Activated CD8-positive, alpha-beta T cell treated with anti-CD3 and anti-CD28 coated beads, Interleukin-2, amount 10 ng/mL, durations not matched to agents 7 days and 5 days (primary cell): Measurements from ENCODE around the gene UNK. TPM values are rescaled to one million over a fixed set of nuclear protein-coding genes. Genes with fewer than 3 reads are reported as not detected.
"Not testable (repeated sequence)": the region's sequence is repeated elsewhere in the genome, so short reads cannot be mapped to it uniquely, and the experiment has no call there.

ENCODE experiments used
- ATAC-seq: fragments of 150-1000 bp; cut with Tn5 transposase; one replicate; pipeline ENCODE4 v1.10.0; 2021; ENCODE audit warnings: moderate library complexity
- CTCF ChIA-PET: fragments of 350-600 bp; sonication (Branson Sonifier 250); formaldehyde crosslinking; loops from one replicate; lab custom pipeline; 2021; ENCODE audit warnings: antibody characterized with exemption; lab: Charles Lee
- POLR2A ChIA-PET: fragments of 350-600 bp; sonication (Branson Sonifier 250); formaldehyde crosslinking; loops from one replicate; lab custom pipeline; 2021; ENCODE audit warnings: antibody characterized with exemption; lab: Charles Lee
- DNase-seq: peaks from one replicate; pipeline ENCODE4 v3.0.0-alpha.2; 2020
- H3K27ac Mint-ChIP-seq: one replicate; pipeline ENCODE4 v1.8.0; 2021; ENCODE audit warnings: mild to moderate bottlenecking, mixed read lengths
- H3K27me3 Mint-ChIP-seq: one replicate; pipeline ENCODE4 v1.8.0; 2021; ENCODE audit warnings: low read depth, mixed read lengths
- H3K36me3 Mint-ChIP-seq: one replicate; pipeline ENCODE4 v1.8.0; 2021; ENCODE audit warnings: low read depth, mixed read lengths
- H3K4me1 Mint-ChIP-seq: one replicate; pipeline ENCODE4 v1.8.0; 2021; ENCODE audit warnings: low read depth, mixed read lengths
- H3K4me3 Mint-ChIP-seq: one replicate; pipeline ENCODE4 v1.8.0; 2021; ENCODE audit warnings: mild to moderate bottlenecking, mixed read lengths
- H3K9me3 Mint-ChIP-seq: one replicate; pipeline ENCODE4 v1.8.0; 2022; ENCODE audit warnings: mixed read lengths; ENCODE audit not compliant: insufficient read depth
- total RNA-seq, 2 experiments: library from RNA; stranded (reverse); gene quantifications; one replicate each; pipeline ENCODE4 v1.2.3, GENCODE V29; 2021

UNK gene
- total RNA-seq, 2 experiments from 2014 or later = 30.2 to 31.0 TPM

DNA sequence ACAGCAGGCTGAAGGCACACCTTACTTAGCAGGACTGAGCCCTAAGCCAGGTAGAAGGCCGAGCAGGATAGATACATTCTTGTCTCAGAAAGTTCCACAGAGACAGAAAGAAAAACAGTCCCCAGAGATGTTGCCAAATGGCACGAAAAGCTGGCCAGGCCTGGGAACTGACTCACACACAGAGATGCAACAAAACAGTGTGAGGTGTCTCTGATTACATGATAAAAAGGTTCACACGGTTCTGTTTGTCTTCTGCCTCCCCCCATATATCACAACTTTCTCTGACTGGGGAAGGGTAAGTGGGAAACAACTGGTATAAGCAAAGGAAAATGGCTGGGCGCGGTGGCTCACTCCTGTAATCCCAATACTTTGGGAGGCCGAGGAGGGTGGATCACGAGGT lies 68.8 kb downstream of the UNK start:
- Mint-ChIP-seq H3K27ac (peak overlapping the region; percentile 61), H3K9me3 (no peaks in the 10 kb centered on the region), H3K36me3 (peaks cover 18% of the 10 kb centered on the region), H3K27me3 (no peaks in the 10 kb centered on the region), H3K4me3 (peak overlapping the region; percentile 8), H3K4me1 (peaks cover 32% of the 10 kb centered on the region)
- no peak for ATAC-seq
- ChIA-PET CTCF (interaction anchor here (2.1 to 11.9 kb wide), 3 partner anchors 8 to 23 kb away, joined by 9 to 307 read pairs (median 49); partner anchors contain the start of genes TRIM47 and UNC13D), POLR2A (interaction anchor here (1.7 to 4.9 kb wide), 6 partner anchors 8 to 74 kb away, joined by 6 to 66 read pairs (median 17); partner anchors contain the start of gene UNC13D)
- no peak for DNase-seq

DNA sequence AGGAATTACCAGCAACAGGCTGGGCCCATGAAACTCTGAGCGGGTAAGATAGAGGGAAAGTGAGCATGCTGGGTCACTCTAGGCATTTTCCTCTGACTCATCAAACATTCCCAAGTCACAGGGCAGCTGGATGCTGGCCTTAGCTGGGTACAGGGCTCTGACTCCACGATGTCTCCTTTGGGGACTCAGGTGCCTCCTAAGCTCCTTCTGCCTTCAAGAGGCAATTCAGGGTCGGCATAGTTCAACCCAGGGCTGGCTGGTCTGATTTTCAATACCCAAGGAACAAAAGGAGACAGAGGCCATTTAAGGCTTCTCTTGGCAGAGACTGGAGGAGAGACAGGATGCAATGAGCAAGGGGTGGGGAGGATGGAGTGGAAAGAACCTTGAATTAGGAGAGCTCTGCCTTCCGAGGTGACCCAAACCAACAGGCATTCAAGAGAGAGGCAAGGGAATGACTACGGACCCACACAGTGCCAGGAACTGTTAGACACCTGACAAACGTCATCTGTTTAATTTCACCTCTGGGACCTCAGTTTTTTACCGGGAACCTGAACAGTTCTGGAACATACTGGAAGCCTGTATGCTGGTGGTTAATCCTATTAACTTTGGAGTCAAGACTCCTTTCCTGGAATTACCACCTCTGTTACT lies 69.6 kb downstream of the UNK start:
- Mint-ChIP-seq H3K4me1 (peaks cover 34% of the 10 kb centered on the region), H3K27me3 (no peaks in the 10 kb centered on the region), H3K27ac (no peak overlapping the region), H3K36me3 (peaks cover 17% of the 10 kb centered on the region), H3K4me3 (no peak overlapping the region), H3K9me3 (no peaks in the 10 kb centered on the region)
- ChIA-PET POLR2A (interaction anchor here (0.6 to 4.9 kb wide), 11 partner anchors 9 to 254 kb away, joined by 3 to 66 read pairs (median 9); partner anchors contain the start of genes TRIM47, UNC13D and UNK), CTCF (interaction anchor here (1.1 to 11.9 kb wide), 8 partner anchors 9 to 104 kb away, joined by 4 to 307 read pairs (median 11); partner anchors contain the start of genes GALK1, TRIM47 and UNC13D)
- ATAC-seq = no peak
- no peak for DNase-seq

- POLR2A ChIA-PET = interaction anchor here (0.6 to 4.9 kb wide), 28 partner anchors 10 to 1636 kb away, joined by 3 to 66 read pairs (median 4); partner anchors contain the start of genes ACOX1, RECQL5, SAP30BP and TRIM47
- H3K4me1 Mint-ChIP-seq = peaks cover 37% of the 10 kb centered on the region
- H3K27me3 Mint-ChIP-seq = no peaks in the 10 kb centered on the region
- H3K27ac Mint-ChIP-seq = no peak overlapping the region
- ATAC-seq (peak; percentile 5), DNase-seq (no peak)
- H3K36me3 Mint-ChIP-seq = peaks cover 12% of the 10 kb centered on the region
- CTCF ChIA-PET = interaction anchor here (0.9 to 11.9 kb wide), 21 partner anchors 9 to 144 kb away, joined by 3 to 307 read pairs (median 5); partner anchors contain the start of genes GALK1, MRPL38, TRIM47 and TRIM65
- no peak overlapping the region for H3K4me3 Mint-ChIP-seq
- H3K9me3 Mint-ChIP-seq = no peaks in the 10 kb centered on the region
Measured at GRCh38 chr17:75854881-75855309, 70.3 kb downstream of the UNK start.

- peak; percentile 93 for ATAC-seq
- ChIA-PET CTCF (interaction anchor here (0.9 to 11.9 kb wide), 23 partner anchors 7 to 144 kb away, joined by 3 to 307 read pairs (median 5); partner anchors contain the start of genes GALK1, MRPL38, TRIM47 and TRIM65), POLR2A (interaction anchor here (0.6 to 4.9 kb wide), 26 partner anchors 10 to 1636 kb away, joined by 3 to 66 read pairs (median 4); partner anchors contain the start of genes ACOX1, RECQL5, SAP30BP and TRIM47)
- Mint-ChIP-seq H3K9me3 (no peaks in the 10 kb centered on the region), H3K4me1 (peaks cover 37% of the 10 kb centered on the region), H3K27me3 (no peaks in the 10 kb centered on the region), H3K4me3 (no peak within 1 kb of the TSS), H3K27ac (peak within 1 kb of the TSS; percentile 93), H3K36me3 (peaks cover 11% of the 10 kb centered on the region)
- DNase-seq = peak; percentile 99
Measured at GRCh38 chr17:75855310-75856061, 70.9 kb downstream of the UNK start, which contains the start of gene WBP2. WBP2 (minus strand) TSS chr17:75855335; CDS start chr17:75855297, 38 bp downstream.

DNA sequence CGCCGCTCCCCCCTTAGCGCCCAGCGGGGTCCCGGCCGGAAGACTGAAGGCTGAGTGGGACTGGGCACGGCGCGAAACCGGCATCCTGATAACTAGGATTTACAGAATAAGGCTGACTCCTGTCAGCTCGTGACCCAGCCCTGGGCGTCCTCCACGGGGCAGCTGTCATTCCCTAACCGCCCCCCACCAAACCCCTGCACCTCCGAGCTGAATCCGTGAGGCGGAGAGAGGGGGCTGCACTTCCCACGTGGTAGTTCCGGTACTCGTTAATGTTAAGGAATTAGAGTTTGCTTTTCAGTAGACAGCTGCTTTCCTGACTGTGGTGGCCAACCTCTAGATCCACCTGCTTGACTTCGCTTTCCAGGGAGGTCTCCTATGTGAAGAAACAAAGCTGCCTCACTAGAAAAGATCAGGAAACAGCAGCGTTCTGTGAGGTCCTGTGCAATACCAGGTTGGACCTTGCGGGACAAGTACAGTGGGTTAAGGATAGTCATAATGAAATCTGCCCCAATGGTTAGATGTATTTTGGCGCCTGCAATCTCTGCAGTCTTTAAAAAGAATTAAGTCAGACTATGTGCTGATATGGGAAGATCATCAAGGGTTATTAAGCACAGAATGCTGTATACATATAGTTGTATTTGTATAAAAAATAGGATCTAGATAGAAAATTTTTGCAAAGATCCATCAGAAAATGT lies 71.6 kb downstream of the UNK start:
- DNase-seq (peak; percentile 59), ATAC-seq (peak; percentile 35)
- CTCF ChIA-PET = interaction anchor here (0.7 to 11.9 kb wide), 18 partner anchors 8 to 143 kb away, joined by 3 to 307 read pairs (median 5); partner anchors contain the start of genes MRPL38, TRIM47, TRIM65 and UNC13D

GRCh38 chr17:75859358-75859757 lies 74.8 kb downstream of the UNK start:
- H3K4me1 Mint-ChIP-seq = peaks cover 41% of the 10 kb centered on the region
- not testable (repeated sequence) for H3K4me3 Mint-ChIP-seq, H3K36me3 Mint-ChIP-seq, H3K9me3 Mint-ChIP-seq, H3K27me3 Mint-ChIP-seq, ATAC-seq, DNase-seq
- H3K27ac Mint-ChIP-seq = peak overlapping the region; percentile 91
- ChIA-PET POLR2A (interaction anchor here (0.6 to 1.8 kb wide), 5 partner anchors 9 to 84 kb away, joined by 3 to 7 read pairs (median 3); partner anchors contain the start of gene UNK), CTCF (interaction anchor here (0.6 to 11.9 kb wide), 5 partner anchors 11 to 657 kb away, joined by 3 to 307 read pairs (median 12); partner anchors contain the start of genes TRIM47 and TRIM65)

More for the DNA sequence above, 71.6 kb downstream of the UNK start:
- POLR2A ChIA-PET = interaction anchor here (0.6 to 4.9 kb wide), 17 partner anchors 9 to 418 kb away, joined by 3 to 66 read pairs (median 9); partner anchors contain the start of genes ACOX1, TRIM47, TRIM65 and UNC13D
- Mint-ChIP-seq H3K36me3 (peaks cover 6% of the 10 kb centered on the region), H3K9me3 (no peaks in the 10 kb centered on the region), H3K4me1 (peaks cover 40% of the 10 kb centered on the region), H3K27me3 (no peaks in the 10 kb centered on the region), H3K4me3 (no peak overlapping the region), H3K27ac (peak overlapping the region; percentile 93)

DNA sequence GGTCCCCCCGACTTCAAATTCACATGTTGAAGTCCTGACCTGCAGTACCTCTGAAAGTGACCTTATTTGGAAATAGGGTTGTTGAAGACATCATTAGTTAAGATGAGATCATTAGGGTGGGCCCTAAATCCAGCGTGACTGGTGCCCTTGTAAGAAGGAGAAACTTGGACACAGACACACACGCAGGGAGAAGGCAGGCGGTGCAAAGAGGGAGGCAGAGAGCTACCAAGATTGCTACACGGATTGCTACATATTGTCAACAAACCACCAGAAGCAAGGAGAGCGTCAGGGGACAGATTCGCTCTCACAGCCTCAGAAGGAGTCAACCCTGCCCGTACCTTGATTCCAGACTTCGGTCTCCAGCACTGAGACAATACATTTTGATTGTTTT lies 77.3 kb downstream of the UNK start:
- ATAC-seq (no peak), DNase-seq (no peak)
- Mint-ChIP-seq H3K36me3 (no peaks in the 10 kb centered on the region), H3K4me3 (no peak overlapping the region), H3K9me3 (no peaks in the 10 kb centered on the region), H3K4me1 (peaks cover 47% of the 10 kb centered on the region), H3K27ac (no peak overlapping the region), H3K27me3 (no peaks in the 10 kb centered on the region)
- ChIA-PET CTCF (interaction anchor here (0.7 to 11.9 kb wide), 17 partner anchors 13 to 650 kb away, joined by 3 to 307 read pairs (median 5); partner anchors contain the start of genes GALK1, TRIM47, TRIM65 and UNC13D), POLR2A (interaction anchor here (2.9 kb wide), 1 partner anchor 15 kb away, joined by 23 read pairs; the partner anchor contains the start of gene TRIM47)

- H3K9me3 Mint-ChIP-seq = no peaks in the 10 kb centered on the region
- peak overlapping the region; percentile 83 for H3K27ac Mint-ChIP-seq
- no peaks in the 10 kb centered on the region for H3K27me3 Mint-ChIP-seq
- ChIA-PET CTCF (interaction anchor here (0.7 to 11.9 kb wide), 8 partner anchors 9 to 117 kb away, joined by 3 to 307 read pairs (median 3); partner anchors contain the start of genes TRIM47 and WBP2), POLR2A (interaction anchor here (0.6 to 1.9 kb wide), 7 partner anchors 9 to 108 kb away, joined by 3 to 13 read pairs (median 4); partner anchors contain the start of gene WBP2)
- peak; percentile 74 for DNase-seq
- peaks cover 29% of the 10 kb centered on the region for H3K4me1 Mint-ChIP-seq
- ATAC-seq = peak; percentile 88
- peak overlapping the region; percentile 39 for H3K4me3 Mint-ChIP-seq
- no peaks in the 10 kb centered on the region for H3K36me3 Mint-ChIP-seq
Measured at GRCh38 chr17:75864448-75864871, 79.9 kb downstream of the UNK start.

DNA sequence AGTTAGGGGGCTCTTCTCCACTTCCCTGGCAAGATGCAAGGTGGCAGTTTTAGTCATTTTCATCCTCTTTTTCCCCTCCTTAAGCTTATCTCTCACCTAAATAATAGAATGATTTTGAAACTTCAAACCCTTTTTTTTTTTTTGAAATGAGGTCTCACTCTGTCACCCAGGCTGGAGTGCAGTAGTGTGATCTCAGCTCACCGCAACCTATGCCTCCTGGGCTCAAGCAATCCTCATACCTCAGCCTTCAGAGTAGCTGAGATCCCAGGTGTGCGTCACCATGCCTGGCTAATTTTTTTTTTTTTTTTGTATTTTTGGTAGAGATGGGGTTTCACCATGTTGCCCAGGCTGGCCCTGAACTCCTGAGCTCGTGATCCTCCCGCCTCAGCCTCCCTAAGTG lies 80.3 kb downstream of the UNK start:
- DNase-seq, H3K36me3 Mint-ChIP-seq, H3K27me3 Mint-ChIP-seq, H3K9me3 Mint-ChIP-seq: not testable (repeated sequence)
- ATAC-seq = peak; percentile 43
- Mint-ChIP-seq H3K4me1 (peaks cover 29% of the 10 kb centered on the region), H3K4me3 (peak overlapping the region; percentile 39), H3K27ac (peak overlapping the region; percentile 83)
- CTCF ChIA-PET = interaction anchor here (0.7 to 11.9 kb wide), 8 partner anchors 10 to 117 kb away, joined by 3 to 307 read pairs (median 3); partner anchors contain the start of genes TRIM47 and WBP2
- POLR2A ChIA-PET = interaction anchor here (0.6 to 1.9 kb wide), 6 partner anchors 9 to 109 kb away, joined by 3 to 13 read pairs (median 5); partner anchors contain the start of gene WBP2
